ENCODE data around the gene VRK2. TPM values are rescaled to one million over a fixed set of nuclear protein-coding genes. Genes with fewer than 3 reads are reported as not detected.
"Not testable (repeated sequence)": the region's sequence is repeated elsewhere in the genome, so short reads cannot be mapped to it uniquely, and the experiment has no call there.

Gene VRK2
- polyA plus RNA-seq, 12 donors, result 12.3 to 22.0 (median 15.4) TPM; not detected in 1

DNA sequence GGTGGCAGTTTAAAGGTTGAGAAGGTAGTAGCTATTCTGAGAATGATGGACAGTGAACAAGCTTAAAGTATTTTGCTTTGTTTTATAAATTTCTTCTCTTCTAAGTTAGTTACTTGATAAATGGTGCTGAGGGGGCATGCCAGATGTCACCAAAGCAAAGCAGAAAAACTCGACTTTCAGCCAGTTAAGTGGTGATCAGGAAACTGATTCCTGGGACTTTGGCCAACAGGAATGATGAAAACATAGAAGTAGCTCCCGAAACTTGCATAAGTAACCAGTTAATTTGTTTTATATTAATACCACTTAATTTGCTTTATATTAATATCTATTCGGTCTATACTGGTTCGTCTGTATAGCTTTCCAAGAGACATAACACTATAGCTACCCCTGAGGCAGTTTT lies 111.9 kb downstream of the VRK2 start:
- DNase-seq, result no peak

DNA sequence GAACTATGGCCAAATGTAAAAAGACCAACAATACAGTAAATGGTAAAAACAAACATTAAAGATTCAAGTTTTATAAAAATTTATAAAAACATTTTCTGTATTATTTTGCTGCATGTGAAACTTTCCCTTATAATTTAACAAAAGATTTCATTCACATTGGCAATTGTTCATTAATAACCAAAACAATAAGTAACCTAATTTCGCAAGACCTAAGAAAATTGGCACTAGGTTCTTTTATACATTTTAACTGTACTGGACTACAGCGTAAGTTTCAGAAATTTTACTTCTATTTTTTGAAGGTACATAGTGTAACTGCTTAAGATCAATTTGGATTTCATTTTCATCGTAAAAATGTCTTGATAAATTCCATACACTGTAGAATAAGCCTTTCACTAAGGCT lies 117.3 kb downstream of the VRK2 start:
- DNase-seq, result no peak

DNA sequence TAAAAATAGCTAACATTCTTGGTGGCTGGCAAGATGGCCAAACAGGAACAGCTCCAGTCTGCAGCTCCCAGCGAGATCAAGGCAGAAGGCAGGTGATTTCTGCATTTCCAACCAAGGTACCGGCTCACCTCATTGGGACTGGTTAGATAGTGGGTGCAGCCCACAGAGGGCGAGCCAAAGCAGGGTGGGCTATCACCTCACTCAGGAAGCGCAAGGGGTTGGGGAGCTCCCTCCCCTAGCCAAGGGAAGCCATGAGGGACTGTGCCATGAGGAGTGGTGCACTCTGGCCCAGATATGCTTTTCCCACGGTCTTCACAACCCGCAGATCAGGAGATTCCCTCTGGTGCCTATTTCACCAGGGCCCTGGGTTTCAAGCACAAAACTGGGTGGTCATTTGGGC lies 121.5 kb downstream of the VRK2 start:
- not testable (repeated sequence) for DNase-seq

DNA sequence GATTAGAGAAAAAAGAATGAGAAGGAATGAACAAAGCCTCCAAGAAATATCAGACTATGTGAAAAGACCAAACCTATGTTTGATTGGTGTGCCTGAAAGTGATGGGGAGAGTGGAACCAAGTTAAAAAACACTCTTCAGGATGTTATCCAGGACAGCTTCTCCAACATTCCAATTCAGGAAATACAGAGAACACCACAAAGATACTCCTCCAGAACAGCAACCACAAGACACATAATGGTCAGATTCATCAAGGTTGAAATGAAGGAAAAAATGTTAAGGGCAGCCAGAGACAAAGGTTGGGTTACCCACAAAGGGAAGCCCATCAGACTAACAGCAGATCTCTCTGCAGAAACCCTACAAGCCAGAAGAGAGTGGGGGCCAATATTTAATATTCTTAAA lies 123.2 kb downstream of the VRK2 start:
- DNase-seq, result not testable (repeated sequence)

DNA sequence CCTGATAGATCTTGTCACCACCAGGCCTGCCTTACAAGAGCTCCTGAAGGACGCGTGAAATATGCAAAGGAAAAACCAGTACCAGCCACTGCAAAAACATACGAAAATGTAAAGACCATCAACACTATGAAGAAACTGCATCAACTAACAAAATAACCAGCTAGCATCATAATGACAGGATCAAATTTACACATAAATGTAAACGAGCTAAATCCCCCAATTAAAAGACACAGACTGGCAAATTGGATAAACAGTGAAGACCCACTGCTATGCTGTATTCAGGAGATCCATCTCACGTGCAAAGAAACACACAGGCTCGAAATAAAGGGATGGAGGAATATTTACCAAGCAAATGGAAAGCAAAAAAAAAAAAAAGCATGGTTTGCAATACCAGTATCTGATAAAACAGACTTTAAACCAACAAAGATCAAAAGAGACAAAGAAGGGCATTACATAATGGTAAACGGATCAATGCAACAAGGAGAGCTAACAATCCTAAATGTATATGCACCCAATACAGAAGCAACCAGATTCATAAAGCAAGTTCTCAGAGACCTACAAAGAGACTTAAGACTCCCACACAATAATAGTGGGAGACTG lies 123.8 kb downstream of the VRK2 start:
- DNase-seq, result not testable (repeated sequence)

DNA sequence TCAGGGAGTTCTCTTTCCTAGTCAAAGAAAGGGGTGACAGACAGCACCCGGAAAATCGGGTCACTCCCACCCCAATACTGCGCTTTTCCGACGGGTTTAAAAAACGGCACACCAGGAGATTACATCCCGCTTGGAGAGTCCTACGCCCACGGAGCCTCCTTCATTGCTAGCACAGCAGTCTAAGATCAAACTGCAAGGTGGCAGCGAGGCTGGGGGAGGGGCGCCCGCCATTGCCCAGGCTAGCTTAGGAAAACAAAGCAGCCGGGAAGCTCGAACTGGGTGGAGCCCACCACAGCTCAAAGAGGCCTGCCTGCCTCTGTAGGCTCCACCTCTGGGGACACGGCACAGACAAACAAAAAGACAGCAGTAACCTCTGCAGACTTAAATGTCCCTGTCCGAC lies 125.2 kb downstream of the VRK2 start:
- not testable (repeated sequence) for DNase-seq

DNA sequence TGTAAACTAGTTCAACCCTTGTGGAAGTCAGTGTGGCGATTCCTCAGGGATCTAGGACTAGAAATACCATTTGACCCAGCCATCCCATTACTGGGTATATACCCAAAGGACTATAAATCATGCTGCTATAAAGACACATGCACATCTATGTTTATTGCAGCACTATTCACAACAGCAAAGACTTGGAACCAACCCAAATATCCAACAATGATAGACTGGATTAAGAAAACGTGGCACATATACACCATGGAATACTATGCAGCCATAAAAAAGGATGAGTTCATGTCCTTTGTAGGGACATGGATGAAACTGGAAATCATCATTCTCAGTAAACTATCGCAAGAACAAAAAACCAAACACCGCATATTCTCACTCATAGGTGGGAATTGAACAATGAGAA lies 130.6 kb downstream of the VRK2 start:
- DNase-seq, result not testable (repeated sequence)

DNA sequence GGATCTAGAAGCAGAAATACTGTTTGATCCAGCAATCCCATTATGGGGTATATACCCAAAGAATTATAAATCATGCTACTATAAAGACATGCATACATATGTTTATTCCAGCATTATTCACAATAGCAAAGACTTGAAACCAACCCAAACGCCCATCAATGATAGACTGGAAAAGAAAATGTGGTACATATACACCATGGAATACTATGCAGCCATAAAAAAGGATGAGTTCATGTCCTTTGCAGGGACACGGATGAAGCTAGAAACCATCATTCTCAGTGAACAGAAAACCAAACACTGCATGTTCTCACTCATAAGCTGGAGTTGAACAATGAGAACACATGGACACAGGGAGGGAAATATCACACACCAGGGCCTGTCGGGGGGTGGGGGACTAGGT lies 133.6 kb downstream of the VRK2 start:
- not testable (repeated sequence) for DNase-seq

DNA sequence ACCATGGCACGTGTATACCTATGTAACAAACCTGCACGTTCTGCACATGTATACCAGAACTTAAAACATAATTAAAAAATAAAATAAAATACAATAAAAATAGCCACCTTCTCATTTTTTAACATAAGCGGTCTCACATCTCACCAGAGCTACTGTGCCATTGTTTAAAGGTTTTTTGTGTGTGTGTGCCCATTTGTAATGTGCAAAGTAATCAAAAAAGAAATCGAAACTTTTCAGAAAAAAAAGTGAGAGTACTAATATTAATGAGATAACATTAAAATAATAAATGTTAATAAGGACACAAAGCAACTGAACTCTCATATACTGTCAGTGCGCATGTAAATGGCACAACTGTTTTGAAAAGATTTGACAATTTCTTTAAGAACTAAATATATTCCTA lies 134.0 kb downstream of the VRK2 start:
- no peak for DNase-seq

DNA sequence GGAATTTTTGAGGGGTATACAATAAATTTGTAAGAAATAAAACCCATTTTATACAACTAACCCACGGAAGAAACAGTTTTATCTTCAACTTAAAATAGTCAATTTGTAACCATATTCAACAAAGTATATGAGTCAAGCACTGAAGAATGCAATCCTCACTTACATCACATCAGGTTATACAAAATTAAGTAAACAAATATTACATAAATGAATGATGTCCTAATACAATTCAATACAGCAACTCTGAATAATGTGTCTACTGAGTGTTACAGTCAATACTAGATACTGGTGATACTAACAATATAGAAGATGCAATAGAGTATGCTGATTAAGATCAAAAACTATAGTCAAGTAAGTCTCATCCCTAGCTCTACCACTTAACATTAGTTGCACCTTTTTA lies 135.9 kb downstream of the VRK2 start:
- no peak for DNase-seq

DNA sequence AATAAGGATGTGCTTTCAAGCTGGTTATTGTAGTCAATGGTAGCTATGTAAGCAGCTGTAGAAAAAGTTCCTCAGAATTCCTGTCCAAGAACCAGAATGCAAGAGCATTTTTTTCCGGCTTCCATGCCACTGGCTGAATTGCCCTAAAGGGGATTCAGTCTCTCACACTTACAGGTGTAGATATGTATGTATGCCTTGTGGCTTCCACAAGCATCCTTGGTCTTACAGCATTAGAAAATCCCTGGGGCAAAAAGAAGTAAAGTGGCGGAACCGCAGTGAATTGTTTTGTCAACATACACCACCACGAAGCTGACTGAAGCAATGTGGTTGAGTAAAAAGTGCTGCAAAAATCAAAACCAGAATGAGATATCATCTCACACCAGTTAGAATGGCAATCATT lies 139.9 kb downstream of the VRK2 start:
- DNase-seq, result no peak

DNA sequence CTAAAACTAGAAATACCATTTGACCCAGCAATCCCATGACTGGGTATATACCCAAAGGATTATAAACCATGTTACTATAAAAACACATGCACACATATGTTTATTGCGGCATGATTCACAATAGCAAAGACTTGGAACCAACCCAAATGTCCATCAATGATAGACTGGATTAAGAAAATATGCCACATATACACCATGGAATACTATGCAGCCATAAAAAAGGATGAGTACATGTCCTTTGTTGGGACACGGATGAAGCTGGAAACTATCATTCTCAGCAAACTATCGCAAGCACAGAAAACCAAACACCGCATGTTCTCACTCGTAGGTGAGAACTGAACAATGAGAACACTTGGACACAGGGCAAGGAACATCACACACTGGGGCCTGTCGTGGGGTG lies 140.4 kb downstream of the VRK2 start:
- not testable (repeated sequence) for DNase-seq

DNA sequence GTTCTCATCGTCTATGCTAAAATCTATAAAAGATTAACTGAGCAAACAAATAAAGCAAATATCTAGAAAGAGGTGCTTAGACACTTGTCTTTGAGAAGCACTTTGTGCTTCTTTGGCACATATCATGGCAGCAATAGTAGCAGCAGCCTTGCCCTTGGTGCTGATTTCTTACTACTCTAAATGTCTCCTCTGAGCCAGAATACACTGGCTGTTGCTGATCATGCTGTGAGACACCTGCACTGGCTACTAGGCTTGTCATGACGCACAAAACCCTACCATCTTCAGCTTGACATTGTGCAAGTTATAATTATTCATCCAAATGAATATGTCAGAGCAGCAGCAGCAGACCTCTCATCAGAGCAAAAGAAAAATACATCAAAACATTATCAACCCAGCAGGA lies 147.9 kb downstream of the VRK2 start:
- DNase-seq, result no peak

DNA sequence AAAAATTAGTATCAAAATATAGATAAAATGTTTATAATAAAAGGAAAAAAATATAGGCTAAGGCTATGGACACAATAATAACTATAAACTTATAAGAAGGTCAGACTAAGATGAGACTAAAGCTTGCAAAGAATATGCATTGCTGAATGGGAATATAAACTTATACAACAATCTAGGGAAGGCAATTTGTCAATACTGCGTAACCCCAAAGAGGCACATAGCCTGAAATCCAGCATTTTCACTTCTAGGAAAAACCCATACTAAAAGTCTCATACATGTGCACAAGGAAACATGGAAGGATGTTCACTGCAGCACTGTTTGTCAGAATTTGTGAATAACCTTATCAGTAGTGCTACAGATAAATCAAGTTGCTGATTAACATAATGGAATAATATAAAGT lies 149.1 kb downstream of the VRK2 start:
- no peak for DNase-seq

DNA sequence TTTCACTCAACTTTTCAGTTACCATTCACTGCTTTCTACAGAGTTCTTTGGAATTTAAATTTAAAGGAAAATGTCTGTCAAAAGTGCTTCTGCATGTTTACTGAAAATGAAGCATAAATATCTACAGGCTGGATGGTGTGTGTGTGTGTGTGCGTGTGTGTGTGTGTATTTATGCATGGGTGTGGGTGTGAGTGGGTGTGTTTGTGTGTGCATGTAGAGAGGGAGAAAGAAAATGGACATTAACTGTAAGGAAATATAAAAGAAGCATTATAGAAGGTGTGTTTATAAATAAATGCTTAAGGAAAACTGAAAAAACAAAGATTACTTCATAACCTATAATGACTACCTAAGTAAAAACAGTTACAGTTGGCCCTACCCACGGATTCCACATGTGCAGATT lies 151.3 kb downstream of the VRK2 start:
- DNase-seq, result no peak

DNA sequence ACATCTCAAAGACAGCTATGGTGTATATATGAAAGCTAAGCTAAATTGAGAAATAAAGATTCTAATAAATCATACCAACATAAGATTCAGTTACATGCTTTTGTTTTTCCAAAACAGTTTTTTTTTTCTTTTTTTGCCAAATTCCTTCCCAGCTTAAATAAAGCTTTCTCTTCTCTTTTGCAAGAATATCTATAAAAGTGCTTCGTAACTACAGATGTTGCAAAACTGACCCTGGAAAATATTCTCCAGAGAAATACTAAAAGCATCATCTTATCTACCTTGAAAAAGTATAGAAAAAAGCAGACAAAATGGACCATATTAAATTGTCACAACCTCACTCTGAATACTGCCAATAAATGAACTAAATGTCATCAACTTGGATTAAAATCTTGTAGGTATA lies 155.8 kb downstream of the VRK2 start:
- DNase-seq, result no peak

DNA sequence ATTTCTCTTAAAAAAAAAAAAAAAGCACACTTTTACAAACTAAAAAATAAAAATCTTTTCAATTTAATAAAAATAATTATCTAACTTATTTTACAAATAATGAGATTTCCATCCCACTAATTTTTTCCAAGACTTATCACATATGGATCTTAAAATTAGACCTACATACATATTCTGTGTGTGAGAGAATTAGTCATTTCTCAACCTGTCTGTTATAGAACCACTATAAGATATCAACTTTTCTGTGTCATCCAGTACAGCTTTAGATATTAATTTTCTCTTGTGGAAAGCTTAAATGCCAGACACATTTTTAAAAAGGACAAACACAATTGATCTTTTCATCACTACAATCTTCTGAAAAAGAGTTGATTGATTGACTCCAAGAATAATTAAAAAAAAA lies 156.4 kb downstream of the VRK2 start:
- DNase-seq, result no peak

DNA sequence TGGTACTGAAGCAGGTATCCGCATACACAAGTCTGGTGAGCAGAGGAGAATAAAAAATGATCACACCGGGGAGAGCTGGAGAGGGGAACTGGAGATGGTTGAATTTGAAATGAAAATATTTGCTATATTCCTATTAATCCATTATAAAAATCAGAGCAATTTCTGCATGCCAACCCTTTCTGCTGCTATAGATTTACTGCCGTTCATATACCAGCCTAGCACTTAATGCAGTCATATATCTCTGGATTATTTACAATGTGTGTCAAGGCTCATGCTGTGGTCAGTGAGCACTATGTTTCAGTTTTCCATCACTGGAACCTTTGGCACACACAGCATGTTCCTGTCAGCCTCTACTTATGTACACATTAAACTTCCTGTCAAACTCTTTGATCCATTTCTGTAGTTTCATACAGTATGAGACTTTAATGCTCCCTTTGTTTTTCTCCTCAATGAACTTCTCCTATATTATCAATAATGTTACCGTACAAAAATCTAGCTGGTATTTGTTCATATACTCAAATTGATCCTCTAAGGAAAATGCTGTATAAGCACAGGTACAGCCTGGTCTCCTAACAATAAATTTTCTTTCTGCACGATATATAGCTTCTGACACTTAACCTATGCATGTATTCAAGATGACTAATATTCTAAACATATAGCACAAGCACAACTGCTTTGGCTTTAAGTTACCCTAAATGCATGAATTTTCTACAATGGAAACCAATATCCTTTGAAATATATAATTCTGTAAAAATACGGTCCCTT lies 157.8 kb downstream of the VRK2 start:
- no peak for DNase-seq

DNA sequence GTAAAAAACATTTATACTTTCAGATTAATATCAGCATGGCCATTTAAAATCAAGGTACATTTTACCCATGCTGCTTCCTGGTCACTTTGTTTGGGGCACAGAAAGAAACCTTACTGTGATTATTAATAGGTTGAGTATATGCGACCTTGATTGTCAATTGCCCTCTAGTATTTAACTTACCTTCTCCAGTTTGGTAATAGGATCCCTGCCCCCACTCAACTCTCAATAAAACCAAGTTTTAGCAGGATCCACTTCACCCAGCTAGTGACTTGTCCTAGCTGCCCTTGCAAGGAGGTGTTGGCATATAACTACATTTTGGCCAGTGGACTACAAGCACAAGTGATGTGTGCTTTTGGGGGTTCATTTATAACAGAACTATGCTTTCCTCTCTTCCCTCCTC lies 160.2 kb downstream of the VRK2 start:
- no peak for DNase-seq

DNA sequence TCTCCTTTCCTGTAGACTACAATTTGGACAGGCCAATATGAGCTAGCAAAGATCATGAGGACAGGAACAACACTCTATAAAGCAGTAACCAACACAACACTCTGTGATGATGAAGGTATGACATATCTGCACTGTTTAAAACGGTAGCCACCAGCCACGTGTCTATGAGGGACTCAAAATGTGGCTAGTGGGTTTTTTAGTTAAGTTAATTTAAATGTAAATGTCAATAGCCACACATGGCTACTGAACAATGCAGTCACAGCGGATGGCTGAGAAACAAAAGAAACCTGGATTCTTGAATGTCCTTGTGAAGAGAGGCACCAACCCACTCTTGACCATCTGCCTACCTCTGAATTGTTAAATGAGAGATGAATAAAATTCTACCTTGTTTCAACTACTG lies 160.6 kb downstream of the VRK2 start:
- DNase-seq, result no peak

Measured in muscle of arm (tissue), 12 donors.